Fibroblast of skin of left quadriceps (primary cell): ENCODE measurements around the gene WNK2.

Experiments
- DNase-seq, 2 experiments: peaks; one replicate each; pipeline ENCODE4 v3.0.0-alpha.2; 2013; ENCODE audit warnings: low read depth in 2 of 2

Gene WNK2

GRCh38 chr9:93185266-93186214 is 1.6 kb downstream of the WNK2 start:
- DNase-seq, result no peak

- DNase-seq, result no peak
These were observed 2.4 kb downstream of the WNK2 start for GRCh38 chr9:93186215-93186945.

GRCh38 chr9:93187047-93187446 is 3.1 kb downstream of the WNK2 start:
- DNase-seq, result no peak

- no peak for DNase-seq
These were observed 3.6 kb downstream of the WNK2 start for GRCh38 chr9:93187574-93187973.

DNA sequence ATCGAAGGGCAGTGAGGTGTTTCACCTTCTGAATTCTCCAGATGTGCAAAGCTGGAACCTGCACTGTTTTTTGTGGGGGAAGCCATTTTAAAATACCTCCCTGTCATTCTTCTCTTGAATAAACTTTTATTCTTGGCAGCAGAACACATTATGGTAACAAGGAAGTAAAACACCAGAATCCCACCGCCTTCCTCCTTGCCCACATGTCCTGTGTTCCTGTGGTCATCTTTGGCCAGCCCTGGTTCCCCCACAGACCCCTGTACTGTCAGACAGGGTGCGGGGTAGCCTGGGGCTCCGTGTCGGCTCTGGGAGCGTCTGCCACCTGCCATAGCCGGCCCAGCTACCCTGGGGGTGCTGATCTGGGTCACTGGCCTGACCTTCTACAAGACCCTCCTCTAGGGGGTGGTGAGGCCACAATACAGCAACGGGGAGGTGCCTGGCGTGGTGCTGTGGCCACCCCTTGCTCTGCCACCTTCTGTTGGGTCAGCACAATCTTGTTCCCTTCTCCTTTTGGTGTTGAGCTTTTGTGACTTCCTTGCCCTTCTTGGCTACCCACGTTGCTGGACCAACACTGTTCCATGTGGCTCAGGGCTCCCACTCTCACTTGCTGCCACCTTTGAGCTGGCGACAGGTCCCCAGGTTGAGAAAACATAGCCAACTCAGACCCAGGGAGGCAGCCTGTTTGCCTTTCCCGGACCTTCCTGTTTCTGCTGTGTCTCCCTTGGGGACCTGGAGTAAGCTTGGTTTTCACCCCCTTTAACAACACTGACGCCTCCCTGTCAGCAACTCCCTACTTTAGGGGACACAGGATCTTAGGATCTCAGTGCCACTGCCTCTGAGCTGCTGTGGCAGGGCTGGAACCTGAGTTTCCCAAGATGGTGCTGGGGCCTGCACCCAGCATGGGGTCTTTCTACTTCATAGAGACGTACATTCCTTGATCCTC is 4.8 kb downstream of the WNK2 start:
- DNase-seq, result no peak

DNA sequence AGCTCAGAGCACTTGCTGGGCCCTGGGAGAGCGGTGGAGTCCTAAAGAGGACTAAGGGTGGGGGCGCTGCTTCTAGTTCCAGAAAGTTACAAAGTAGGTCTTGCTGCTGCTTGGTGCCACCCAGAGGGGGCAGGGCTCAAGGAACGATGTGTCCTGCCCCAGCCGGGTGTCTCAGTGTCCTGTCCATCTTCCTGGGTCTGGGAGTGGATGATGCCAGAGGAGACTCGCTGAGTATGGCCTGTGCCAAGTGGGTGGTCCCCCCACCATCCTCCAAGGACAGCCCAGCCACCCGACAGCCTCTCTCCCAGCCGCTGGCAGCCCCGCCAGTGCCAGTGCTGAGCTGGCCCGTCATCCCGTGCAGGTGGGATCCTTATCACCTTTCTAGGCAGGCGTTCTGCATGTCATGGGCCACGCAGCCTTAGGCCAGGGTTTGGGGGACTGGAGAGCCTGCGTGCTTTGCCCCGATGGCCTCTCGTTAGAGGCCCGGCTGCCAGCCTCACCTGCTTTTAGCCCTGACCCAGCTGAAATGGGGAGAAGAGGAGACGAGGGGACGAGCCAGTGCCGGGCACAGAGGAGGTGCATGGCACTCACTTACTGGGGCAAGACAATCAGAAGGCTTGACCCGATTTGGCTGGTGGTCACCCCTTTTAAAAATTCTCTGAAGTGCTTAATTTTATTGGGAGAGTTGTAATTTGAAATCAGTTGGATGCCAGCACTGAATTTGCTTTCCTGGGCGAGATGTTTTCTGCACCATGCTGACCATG is 5.6 kb downstream of the WNK2 start:
- no peak for DNase-seq

GRCh38 chr9:93190133-93190525 is 6.2 kb downstream of the WNK2 start:
- DNase-seq, result no peak

DNA sequence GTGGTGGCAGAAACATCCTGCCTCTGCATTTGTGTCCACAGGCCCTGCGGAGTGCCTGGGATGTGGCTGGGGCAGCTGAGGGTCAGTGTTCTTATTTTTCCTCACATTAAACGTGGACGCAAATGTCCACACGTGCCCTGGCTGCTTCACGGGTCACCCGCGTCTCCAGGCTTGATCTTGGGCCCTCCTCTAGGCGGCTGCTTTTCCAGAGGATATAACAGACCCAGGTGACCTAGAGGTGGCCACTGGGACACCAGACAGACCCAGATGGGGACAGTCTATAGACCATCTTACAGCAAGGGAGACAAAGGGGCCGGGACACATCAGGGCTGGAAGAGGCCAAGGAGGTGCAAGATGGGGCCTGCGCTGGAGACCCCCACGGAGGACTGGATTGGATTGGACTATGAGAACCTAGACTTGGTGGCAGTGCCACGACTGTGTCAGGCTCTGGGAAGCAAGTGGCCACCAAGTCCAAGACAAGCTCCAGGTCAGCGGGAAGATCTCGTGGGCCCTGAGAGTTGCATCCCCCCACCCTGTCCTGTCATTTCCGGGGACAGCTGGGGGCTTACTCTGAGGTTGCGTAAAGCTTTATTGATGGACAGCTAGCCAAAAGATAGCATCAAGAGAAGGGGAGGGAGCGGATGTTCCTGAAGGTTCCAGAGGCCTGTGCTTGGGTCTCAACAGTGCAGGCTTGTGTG is 6.9 kb downstream of the WNK2 start:
- DNase-seq, result no peak

DNA sequence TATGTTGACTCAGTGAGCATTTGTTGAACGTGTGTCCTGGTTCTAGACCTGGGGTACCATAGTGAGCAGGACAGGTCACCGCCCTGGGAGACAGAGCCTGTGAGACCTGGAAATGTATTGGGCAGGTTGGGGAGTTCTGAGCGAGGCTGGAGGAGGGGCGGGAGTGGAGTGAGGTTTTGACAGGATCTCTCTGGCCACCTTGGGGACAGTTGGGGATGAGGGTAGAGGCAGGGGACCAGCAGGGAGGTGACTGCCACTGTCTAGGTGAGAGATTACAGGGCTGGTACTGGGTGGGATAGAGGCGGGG is 7.4 kb downstream of the WNK2 start:
- no peak for DNase-seq

- DNase-seq, result no peak
These were observed 8.9 kb downstream of the WNK2 start for GRCh38 chr9:93192721-93193387.

DNA sequence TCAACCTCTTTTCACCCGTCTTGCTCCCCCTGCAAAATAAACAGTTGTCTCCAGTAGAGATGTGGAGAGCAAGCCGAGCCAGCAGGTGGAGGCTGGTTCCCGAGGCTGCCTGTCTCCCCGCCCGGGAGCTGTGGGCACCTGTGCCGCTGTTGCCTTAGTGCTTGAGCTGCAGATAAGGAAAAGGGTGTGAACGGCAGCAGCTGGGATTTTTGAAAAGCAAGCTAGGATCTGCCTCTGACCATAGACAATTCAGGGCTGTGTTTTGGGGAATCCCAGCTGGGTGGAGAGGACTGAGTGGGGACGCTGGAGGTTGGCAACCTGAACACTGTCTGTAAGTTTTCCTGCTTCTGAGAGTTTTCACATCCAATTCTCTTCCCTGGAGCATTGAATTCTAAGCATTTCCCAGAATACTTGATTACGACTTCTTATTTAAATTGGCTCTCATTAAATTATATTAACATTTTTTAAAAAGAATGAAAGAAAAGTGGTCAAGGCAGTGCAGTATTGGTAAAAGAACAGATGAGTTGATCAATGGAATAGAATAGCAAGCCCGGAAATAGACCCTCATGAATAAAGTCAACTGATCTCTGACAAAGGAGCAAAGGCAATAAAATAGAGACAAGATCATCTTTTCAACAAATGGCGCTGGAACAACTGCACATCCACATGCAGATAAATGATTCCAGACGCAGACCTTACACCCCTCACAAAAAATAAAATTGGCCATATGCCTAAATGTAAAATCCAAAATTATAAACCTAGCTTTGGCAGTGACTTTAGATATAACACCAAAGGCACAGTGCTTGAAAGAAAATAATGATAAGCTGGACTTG is 9.7 kb downstream of the WNK2 start:
- DNase-seq, result no peak

DNA sequence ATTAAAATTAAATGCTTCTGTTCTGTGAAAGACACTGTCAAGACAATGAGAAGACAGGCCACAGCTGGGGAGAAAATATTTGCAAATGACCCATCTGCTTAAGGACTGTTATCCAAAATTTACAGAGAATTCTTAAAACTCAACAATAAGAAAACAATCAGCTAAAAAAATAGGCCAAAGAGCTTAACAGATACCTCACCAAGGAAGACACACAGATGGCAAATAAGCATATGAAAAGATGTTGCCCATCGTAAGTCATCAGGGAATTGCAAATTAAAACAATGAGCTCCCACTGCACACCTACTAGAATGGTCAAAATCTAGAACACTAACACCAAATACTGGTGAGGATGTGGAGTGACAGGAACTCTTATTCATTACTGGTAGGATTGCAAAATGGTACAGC is 10.3 kb downstream of the WNK2 start:
- no peak for DNase-seq

DNA sequence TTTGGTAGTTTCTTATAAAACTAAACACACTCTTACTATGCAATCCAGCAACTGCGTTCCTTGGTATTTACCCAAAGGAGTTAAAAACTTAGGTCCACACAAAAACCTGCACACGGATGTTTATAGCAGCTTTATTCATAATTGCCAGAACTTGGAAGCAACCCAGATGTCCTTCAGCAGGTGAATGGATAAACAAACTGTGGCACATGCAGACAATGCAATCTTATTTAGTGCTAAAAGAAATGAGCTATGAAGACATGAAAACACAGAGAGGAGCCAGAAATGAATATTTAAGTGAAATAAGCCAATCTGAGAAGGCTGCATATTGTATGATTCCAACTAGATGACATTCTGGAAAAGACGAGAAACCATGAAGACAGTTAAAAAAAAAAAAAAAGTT is 10.7 kb downstream of the WNK2 start:
- no peak for DNase-seq

DNA sequence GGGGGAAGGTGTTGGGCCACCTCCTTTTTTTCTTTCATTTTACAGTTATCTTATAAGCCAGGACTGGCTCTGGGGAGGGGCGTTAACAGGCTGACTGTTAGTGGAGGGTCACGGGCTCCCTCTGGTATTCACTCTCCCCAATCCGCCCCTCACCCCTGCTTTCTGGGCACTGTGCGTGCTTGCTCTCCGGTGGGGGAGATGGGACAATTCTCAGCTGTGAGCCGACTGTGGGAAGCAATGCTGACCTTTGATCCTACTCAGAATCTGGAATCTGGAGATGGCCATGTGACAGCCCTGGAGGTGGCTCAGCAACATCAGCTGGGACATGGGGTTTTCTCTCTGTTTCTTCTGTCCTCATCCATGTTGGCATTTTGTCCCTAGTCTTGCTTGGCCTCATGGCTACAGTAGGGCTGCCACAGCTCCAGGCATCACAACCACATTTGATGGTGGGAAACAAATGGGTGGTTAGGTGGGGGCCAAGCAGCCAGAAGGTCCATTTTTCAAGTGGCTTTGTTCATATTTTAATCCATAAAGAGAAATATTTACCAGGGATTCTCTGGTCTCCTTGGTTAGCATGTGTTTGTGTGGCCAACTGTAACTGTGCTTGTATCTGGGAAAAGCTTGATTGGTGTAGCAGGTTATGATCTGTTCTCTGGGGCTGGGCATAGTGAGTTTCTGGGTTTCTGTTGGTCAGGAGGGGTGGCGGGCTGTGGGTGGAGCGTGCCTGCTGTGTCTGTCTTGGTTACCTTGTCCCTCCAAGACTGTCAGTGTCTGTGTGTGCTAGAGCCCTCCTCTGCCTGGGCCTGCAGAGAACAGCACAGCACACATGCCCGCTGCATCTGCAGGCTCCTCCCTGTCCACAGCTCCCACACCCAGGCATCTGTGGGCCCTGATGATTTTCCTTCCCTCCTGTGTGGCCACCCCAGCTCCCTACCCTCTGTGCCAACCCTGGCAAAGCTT is 12.4 kb downstream of the WNK2 start:
- no peak for DNase-seq

DNA sequence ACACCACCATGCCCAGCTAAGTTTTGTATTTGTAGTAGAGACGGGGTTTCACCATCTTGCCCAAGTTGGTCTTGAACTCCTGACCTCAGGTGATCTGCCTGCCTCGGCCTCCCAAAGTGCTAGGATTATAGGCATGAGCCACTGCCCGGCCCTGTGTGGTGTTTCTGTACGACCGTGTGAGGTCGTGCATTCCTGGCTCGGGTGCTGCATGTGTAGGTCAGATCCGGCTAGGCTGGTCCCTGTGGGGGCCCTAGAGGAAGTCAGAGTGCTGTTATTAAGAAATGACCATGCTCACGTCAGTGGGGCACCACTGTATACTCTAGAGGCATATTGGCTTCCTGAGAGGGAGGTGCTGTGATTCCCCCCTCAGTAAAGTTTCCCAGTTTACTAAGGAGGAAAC is 13.7 kb downstream of the WNK2 start:
- no peak for DNase-seq

GRCh38 chr9:93198117-93198837 is 14.3 kb downstream of the WNK2 start:
- DNase-seq, result no peak

GRCh38 chr9:93198838-93199625 is 15.1 kb downstream of the WNK2 start:
- DNase-seq, result no peak
